ENCODE results near the gene NFKB1.

DNA sequence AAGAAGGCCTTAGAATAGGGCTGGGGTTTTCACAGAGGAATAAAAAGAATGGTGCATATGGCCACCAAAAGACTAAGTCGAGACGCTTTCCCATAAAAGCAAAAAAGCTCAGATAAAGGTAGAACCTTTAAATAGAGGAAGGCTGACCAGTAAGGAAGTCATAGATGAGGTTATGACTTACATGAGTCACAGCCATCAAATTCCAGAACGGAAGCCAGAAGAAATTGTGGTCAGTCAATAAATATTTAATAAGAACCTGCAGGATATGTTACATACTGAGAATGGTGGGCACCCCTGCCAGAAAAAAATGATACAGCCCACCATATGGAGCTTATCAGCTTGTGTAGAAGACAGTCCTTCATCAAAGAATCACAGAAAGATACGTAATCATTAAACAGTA, 139.5 kb downstream of the NFKB1 start:
- TF ChIP-seq REST (IDR thresholded peaks at IDR 0.05; ENCODE audit: insufficient replicate concordance, low read depth) (no peak), POLR2AphosphoS5 (IDR thresholded peaks at IDR 0.05; ENCODE audit: low read depth) (no peak), GABPA (IDR thresholded peaks at IDR 0.05; ENCODE audit: low read depth) (no peak)
- TF ChIP-seq, protein P1, sequence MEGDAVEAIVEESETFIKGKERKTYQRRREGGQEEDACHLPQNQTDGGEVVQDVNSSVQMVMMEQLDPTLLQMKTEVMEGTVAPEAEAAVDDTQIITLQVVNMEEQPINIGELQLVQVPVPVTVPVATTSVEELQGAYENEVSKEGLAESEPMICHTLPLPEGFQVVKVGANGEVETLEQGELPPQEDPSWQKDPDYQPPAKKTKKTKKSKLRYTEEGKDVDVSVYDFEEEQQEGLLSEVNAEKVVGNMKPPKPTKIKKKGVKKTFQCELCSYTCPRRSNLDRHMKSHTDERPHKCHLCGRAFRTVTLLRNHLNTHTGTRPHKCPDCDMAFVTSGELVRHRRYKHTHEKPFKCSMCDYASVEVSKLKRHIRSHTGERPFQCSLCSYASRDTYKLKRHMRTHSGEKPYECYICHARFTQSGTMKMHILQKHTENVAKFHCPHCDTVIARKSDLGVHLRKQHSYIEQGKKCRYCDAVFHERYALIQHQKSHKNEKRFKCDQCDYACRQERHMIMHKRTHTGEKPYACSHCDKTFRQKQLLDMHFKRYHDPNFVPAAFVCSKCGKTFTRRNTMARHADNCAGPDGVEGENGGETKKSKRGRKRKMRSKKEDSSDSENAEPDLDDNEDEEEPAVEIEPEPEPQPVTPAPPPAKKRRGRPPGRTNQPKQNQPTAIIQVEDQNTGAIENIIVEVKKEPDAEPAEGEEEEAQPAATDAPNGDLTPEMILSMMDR (IDR thresholded peaks at IDR 0.05; ENCODE audit: insufficient read depth, low read length), result no peak
